M059J (cell line): ENCODE results near the gene DDX31. TPM values are rescaled to one million over a fixed set of nuclear protein-coding genes. Genes with fewer than 3 reads are reported as not detected.

ENCODE experiments used
- DNase-seq: peaks from one replicate; pipeline ENCODE4 v3.0.0-alpha.2; 2012; ENCODE audit warnings: low read depth
- total RNA-seq: library from RNA; depleted of rRNA; stranded (reverse); fragments of >200 nt; shearing (Covaris generic); gene quantifications from 2 replicates; pipeline ENCODE4 v1.2.3, GENCODE V29; 2014

DDX31 gene
- total RNA-seq, 1 experiment from 2014 or later: 18.0 TPM

- no peak for DNase-seq
These were observed 32.4 kb downstream of the DDX31 start for GRCh38 chr9:132637351-132637750.

GRCh38 chr9:132634327-132634726 is 35.5 kb downstream of the DDX31 start:
- DNase-seq: no peak

GRCh38 chr9:132632413-132633129 is 37.2 kb downstream of the DDX31 start:
- DNase-seq: no peak

GRCh38 chr9:132631685-132632084 is 38.1 kb downstream of the DDX31 start:
- DNase-seq: no peak

GRCh38 chr9:132631280-132631679 is 38.5 kb downstream of the DDX31 start:
- DNase-seq: peak; percentile 92

GRCh38 chr9:132630811-132631210 is 39.0 kb downstream of the DDX31 start:
- DNase-seq: no peak

GRCh38 chr9:132630116-132630515 is 39.7 kb downstream of the DDX31 start:
- DNase-seq: no peak

- DNase-seq: no peak
These were observed 41.0 kb downstream of the DDX31 start for GRCh38 chr9:132628746-132629145.

GRCh38 chr9:132627594-132627993 is 42.2 kb downstream of the DDX31 start:
- DNase-seq: no peak

- no peak for DNase-seq
These were observed 42.7 kb downstream of the DDX31 start for GRCh38 chr9:132627106-132627505.

GRCh38 chr9:132626285-132626684 is 43.5 kb downstream of the DDX31 start:
- no peak for DNase-seq

GRCh38 chr9:132622159-132622558 is 47.6 kb downstream of the DDX31 start:
- peak; percentile 65 for DNase-seq

GRCh38 chr9:132616725-132617124 is 53.1 kb downstream of the DDX31 start:
- no peak for DNase-seq

GRCh38 chr9:132615774-132616173 is 54.0 kb downstream of the DDX31 start:
- DNase-seq: no peak

- DNase-seq: no peak
These were observed 55.5 kb downstream of the DDX31 start for GRCh38 chr9:132614324-132614723.

- no peak for DNase-seq
These were observed 59.1 kb downstream of the DDX31 start for GRCh38 chr9:132610661-132611060.

- DNase-seq: peak; percentile 98
These were observed 60.0 kb downstream of the DDX31 start for GRCh38 chr9:132609829-132610228.

- no peak for DNase-seq
These were observed 60.6 kb downstream of the DDX31 start for GRCh38 chr9:132609184-132609583.

- no peak for DNase-seq
These were observed 63.7 kb downstream of the DDX31 start for GRCh38 chr9:132606066-132606465.

GRCh38 chr9:132605387-132605786 is 64.4 kb downstream of the DDX31 start:
- DNase-seq: no peak

GRCh38 chr9:132602207-132602606 is 67.6 kb downstream of the DDX31 start:
- DNase-seq: no peak

- DNase-seq: no peak
These were observed 69.3 kb downstream of the DDX31 start for GRCh38 chr9:132600326-132600984.

- DNase-seq: peak; percentile 86
These were observed 72.6 kb downstream of the DDX31 start for GRCh38 chr9:132597073-132597775.
